G401.6 (cell line): ENCODE measurements around the gene F2RL3.

Experiments
- FAIRE-seq: peaks from 2 replicates; lab custom pipeline; 2012; peaks lifted over from hg19 to GRCh38; lab: Jason Lieb, UNC

Gene F2RL3

GRCh38 chr19:16895467-16896145 lies 6.8 kb downstream of the F2RL3 start:
- FAIRE-seq = no peak

DNA sequence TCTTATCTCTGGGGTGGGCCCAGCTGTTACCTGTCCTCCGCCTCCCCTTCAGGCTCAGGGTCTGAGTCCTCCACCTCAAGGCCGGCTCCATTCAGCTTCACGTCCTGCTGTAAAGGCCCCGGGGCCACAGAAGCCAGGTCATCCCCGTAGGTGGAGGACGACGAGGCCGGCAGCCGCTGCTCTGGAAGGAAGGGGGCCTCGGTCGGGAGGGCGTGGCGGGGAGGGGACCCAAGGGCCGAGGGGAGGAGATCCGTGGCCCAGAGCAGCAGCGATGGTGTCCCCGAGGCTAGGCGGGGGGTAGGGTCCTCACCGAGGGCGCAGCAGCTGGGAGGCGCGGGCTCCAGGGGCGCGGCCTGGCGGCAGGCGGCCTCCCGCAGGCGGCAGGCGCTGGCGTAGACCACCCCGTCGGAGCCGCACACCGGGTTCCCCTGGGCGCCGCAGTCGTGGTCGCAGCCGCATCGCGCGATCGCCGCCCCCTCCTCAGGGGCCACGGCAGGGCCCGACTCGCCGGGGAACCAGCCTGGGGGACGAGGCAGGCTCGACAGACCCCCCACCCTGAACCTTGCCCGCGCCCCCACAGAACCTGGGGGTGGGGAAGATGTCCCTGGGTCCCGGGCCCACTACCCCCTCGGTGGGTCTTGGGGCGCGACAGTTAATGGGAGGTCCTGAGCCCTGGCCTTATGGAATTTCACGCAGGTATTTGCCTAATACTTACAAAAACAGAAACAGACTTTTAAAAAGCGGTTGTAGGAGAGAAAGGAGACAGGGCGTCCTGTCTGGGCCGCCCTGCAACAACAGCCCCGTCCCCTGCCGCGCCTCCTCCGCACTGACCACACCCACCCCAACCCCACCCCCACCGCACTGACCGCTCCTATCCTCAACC lies 7.6 kb downstream of the F2RL3 start:
- FAIRE-seq = no peak

DNA sequence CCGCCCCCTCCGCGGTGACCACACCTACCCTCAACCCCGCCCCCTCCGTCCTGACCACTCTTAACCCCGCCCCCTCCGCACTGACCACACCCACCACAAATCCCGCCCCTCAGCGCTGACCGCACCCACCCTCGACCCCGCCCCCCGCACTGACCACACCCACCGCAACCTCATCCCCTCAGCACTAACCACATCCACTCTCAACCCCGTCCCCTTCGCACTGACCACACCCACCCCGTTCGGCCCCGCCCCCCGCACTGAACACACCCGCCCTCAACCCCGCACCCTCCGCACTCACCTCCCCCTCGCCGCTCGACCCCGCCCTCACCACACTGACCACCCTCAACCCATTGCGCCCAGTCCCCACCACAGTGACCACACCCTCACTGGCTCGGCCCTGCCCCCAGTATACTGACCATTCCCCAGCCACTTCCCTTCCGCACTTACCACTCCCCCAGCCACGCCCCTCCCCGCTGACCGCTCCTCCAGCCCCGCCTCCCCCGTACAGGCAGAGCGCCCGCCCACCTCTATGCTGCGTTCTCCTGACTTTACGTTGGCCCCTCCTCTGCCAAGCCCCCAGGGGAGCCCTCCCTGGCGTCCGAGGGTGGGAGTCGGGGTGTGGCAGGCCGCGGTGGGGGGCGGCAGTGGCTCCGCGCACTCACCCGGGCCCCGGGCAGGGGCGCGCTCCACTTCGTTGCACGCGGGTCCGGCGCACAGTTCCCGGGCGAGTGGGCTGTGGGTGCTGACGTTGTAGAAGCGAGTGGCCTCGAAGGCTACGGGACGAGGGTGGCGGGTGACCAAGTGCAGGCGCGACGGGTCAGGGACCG lies 8.4 kb downstream of the F2RL3 start:
- no peak for FAIRE-seq

DNA sequence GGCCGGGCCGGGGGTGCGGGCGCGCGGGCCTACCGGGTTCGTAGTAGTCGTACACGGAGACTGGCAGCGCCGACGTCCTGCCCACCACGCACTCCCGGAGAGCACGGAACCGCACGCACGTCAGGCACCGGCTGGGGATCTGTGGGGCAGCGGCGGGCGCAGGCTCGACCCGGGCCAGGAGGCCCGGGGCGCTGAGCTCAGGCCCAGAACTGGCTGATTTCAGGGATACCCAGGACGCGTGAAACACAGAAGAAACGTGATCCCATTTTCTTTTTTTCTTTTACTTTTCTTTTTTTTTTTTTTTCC lies 9.0 kb downstream of the F2RL3 start:
- no peak for FAIRE-seq

- FAIRE-seq = no peak
Measured at GRCh38 chr19:16898361-16899015, 9.7 kb downstream of the F2RL3 start.

DNA sequence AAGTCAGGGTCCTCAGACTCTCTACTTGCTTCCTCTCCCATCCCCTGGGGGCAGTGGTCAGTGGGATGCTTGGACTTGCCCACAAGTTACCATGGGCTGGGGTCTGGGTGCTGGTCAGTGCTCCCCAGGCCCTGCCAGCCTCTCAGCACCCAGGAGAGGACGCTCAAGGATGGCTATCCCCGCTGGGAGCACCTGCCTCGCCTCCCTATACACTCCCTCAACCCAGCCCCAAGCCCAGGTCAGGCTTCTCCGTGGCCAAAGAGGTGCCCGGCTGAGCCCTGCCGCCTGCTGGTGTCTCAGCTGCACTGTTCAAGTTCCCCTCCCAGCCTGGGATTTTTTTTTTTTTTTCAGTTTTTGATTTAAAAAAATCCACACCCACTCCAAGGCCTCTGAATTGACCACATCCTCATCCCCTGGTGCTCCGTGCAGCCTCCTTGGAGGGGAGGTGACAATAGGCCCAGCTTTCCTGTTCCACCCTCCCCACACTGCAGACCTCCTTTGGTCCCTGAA lies 10.8 kb downstream of the F2RL3 start:
- FAIRE-seq = no peak

- FAIRE-seq = no peak
Measured at GRCh38 chr19:16901491-16902175, 12.8 kb downstream of the F2RL3 start.

DNA sequence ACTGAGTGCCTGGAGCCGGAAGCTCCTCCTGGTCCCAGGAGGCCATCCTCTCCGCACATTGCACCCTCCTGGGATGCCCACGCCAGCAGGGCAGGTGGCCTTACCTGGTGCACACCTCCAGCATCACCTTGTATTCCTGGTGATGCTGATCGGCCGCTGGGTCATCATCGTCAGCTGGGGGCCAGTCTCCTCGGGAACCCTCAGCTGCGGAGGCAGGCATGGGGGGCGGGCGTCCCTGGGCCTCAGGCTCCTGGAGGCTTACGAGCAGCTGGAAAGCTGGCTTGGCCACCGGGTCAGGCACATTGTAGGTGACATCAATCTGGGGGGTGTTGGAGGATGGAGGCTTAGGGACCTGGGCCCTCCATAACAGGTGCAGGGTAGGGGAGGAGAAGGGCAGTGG lies 13.7 kb downstream of the F2RL3 start:
- no peak for FAIRE-seq

DNA sequence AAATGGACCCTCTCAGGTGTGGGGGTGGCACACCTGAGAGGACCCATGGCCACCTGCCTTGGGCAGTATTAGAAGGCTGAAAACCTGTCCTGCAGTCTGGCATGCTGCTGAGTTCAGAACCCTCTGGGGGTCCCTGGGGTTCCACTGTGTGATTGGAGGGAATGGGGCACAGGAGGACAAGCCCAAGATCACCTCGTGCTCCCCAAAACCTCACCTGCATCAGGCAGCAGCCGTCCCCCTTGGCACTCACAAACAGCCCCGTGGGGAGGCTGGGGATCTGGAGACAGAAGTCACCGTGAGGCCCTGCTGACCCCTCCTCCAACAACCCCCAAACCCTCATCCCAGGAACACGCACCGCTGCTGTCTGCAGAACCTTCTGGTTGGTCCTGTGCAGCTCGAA lies 14.5 kb downstream of the F2RL3 start:
- no peak for FAIRE-seq

DNA sequence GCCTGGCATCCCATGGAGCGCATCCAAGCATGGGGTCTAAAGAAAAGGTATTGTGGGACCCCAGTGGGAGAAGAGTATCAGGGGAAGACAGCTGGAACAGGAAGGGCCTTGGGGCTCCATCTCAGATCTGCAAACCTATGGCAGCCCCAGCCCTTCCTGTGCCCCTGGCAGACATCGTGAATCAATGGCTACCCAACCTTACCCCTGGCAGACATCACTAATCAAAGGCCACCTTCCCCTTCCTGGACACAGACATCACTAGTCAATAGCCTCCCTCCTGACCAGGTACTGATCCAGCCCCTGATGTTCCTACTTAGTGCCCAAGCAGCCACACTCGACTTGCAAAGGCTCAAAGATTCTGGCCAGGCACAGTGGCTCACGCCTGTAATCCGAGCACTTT lies 15.8 kb downstream of the F2RL3 start:
- no peak for FAIRE-seq

GRCh38 chr19:16908759-16909158 lies 20.0 kb downstream of the F2RL3 start:
- FAIRE-seq = no peak

GRCh38 chr19:16911046-16911445 lies 22.2 kb downstream of the F2RL3 start:
- FAIRE-seq = no peak

DNA sequence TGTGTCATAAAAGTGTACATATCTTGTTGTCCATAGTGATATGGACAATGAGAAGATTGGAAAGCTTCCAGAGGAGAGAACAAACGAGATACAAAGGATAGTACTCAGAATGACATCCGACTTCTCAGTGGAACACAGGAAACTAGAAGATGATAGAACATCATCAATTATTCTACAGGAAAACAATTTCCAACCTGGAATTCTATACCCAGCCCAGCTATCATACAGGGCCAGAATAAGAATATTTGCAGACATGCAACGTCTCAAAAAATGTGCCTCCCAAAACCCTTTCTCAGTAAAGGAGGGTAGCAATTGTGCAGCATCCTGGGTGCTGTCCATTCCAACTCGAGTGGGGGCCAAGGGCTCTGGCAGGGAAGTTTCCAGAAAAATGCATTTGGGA lies 24.0 kb downstream of the F2RL3 start:
- no peak for FAIRE-seq

DNA sequence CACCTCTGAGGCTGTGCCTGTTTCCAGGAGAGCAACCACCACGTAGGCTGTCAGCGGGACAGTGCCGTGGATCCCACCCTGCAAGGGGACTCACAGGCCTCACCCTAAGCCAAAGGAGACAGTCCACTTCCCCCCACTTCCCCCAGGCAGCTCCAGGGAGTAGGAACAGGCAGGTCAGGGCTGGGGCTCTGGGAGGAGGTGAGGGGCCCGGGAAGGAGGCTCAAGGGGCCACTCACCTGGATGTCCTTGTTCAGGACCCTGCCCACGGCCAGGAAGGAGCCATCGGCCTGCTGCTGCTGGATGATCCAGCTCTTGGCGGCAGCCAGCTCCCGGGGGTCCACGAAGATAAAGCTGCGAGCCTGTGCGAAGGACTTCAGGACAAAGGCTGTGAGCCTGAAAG lies 25.6 kb downstream of the F2RL3 start:
- FAIRE-seq = no peak

DNA sequence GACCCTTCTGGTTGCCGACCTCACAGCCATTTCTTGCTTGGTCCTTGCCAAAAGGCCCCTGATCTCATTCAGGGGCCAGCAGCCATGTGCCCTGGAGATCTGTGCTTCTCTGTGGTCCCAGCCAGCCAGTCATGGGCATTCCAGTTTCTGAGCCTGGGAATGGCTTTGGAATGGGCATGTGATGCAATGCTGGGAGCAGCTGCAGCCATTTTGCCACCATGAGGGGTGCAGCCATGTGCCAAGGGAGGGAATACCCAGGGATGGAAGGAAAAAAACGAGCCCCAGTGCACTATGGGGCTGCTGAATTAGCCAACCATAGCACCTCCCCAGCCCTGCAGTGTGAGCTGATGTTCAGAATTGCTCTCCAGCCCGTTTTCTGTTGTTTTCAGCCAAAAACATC lies 26.3 kb downstream of the F2RL3 start:
- FAIRE-seq = no peak

- FAIRE-seq = no peak
Measured at GRCh38 chr19:16915734-16916133, 26.9 kb downstream of the F2RL3 start.

DNA sequence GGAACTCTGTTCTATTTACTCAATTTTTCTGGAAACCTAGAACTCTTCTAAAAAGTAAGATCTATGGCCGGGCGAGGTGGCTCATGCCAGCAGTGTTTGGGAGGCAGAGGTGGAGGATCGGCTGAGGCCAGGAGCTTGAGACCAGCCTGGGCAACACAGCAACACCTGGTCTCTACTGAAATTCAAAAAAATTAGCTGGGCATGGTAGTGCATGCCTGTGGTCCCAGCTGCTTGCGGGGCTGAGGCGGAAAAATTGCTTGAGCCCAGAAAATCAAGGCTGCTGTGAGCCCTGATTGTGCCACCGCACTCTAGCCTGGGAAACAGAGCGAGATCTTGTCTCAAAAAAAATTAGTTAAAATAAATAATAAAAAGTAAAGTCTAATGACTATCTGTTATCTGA lies 28.6 kb downstream of the F2RL3 start:
- FAIRE-seq = no peak

- no peak for FAIRE-seq
Measured at GRCh38 chr19:16919496-16919895, 30.7 kb downstream of the F2RL3 start.

- FAIRE-seq = no peak
Measured at GRCh38 chr19:16920816-16921529, 32.2 kb downstream of the F2RL3 start.

DNA sequence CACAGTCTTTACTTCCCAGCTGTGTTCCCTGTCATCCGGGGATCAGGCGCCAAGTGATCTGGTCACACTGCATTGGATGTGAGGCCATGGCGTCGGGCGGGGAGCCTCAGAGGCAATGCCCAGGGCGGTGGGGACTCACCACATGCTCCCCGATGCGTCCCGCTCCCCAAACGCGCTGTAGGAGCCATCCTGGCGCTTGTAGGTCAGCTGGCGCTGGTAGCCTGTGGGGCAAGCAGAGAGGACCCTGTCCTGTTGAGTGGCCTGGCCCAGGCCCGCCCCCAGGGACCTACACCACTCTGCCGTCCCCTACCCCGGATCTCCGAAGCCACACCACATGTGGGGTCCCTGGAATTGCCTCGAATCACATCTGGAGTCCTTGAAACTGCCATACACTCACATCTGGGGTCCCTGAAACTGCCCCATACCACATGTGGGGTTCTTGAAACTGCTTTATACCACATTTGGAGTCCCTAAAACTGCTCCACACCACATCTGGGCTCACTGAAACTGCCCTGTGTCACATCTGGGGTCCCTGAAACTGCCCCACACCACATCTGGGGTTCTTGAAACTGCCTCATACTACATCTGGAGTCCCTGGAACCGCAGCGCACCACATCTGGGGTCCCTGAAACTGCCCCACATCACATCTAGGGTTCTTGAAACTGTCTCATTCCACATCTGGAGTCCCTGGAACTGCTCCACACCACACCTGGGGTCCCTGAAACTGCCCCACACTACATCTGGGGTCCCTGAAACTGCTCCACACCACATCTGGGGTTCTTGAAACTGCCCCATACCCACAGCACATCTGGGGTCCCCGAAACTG lies 33.2 kb downstream of the F2RL3 start:
- no peak for FAIRE-seq
